ENCODE results near the gene SLC4A11.

The SLC4A11 gene

GRCh38 chr20:3245711-3246110 is 6.7 kb upstream of the SLC4A11 start:
- no peak for DNase-seq

GRCh38 chr20:3245156-3245555 is 6.2 kb upstream of the SLC4A11 start:
- DNase-seq: no peak

- no peak for DNase-seq
Observed at GRCh38 chr20:3244613-3245012, 5.6 kb upstream of the SLC4A11 start.

- DNase-seq: no peak
Observed at GRCh38 chr20:3243718-3244358, 4.8 kb upstream of the SLC4A11 start.

DNA sequence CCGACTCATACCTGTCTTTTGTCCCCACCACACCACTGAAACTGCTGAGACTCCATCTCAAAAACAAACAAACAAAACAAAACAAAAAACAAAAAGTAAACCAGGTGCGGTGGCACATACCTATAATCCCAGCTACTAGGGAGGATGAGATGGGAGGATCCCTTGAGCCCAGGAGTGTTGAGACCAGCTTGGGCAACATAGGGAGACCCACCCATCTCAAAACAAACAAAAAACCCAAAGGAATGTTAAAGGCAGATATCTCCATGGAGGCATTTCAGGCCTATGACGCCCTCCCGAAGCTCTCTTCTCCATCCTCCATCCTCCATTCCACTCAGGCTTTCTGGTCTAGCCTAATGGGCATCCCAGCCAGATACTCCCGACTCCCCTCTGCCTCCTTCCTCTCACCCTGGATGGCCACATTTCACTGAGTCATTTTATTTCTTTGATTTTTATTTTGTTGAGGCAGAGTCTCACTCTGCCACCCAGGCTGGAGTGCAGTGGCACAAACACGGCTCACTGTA is 3.2 kb upstream of the SLC4A11 start:
- DNase-seq: no peak

- DNase-seq: no peak
Observed at GRCh38 chr20:3240776-3241363, 1.9 kb upstream of the SLC4A11 start.

- DNase-seq: peak; percentile 11
Observed at GRCh38 chr20:3239867-3240775, 1.1 kb upstream of the SLC4A11 start.

DNA sequence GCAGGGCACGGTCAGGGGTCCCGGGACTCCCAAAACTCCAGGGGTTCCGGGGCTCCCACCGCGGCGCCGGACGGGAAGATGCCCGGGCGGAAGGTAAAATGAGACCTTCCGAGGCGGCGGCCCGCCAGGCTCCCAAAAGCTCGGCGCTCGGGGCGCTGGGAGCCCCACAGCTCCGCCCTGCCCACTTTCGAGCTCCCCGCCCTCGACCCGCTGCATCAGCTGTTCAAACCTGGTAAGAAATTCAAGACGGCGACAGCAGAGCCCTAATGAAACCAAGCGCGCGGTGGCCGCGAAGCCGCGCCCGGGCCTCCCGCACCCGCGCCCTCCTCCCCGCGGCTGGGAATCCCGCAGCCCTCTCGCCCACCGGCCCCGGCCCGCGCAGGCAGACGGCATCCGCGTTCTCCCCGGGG is 369 bp downstream of the SLC4A11 start:
- DNase-seq: peak; percentile 14

DNA sequence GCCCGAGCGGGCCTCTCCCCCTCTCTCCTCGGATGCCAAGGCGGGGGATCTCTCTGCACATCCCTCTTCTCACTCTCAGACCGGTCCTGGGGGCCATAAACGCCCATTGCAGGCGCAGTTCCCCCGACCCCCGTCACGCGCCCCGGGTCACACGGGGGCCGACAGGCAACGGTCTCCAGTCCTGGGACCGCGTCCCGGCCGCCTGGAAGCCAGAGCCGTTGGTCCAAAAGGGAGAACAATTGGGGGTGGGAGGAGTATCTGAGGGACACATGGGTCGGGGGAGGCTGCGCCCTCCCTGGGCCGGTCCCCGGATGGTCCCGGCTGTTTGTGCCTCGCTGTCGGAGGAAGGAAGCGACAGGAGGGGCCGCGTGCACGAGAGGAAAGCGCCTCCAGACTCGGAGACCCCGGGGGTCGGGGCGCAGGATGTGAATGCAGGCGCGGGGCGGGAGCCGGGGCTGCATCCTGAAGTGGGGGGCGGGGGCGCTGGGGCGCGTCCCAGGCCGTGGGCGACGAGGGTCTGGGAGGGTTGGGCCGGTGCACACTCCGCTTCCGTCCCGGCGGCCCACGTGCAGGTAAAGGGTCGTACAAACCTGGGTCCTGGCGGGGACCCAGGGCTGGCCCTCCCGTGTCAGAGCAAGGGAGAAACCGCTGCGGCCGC is 903 bp downstream of the SLC4A11 start:
- no peak for DNase-seq

GRCh38 chr20:3237011-3237957 is 1.7 kb downstream of the SLC4A11 start:
- DNase-seq: no peak

GRCh38 chr20:3235666-3236324 is 3.2 kb downstream of the SLC4A11 start:
- DNase-seq: no peak

DNA sequence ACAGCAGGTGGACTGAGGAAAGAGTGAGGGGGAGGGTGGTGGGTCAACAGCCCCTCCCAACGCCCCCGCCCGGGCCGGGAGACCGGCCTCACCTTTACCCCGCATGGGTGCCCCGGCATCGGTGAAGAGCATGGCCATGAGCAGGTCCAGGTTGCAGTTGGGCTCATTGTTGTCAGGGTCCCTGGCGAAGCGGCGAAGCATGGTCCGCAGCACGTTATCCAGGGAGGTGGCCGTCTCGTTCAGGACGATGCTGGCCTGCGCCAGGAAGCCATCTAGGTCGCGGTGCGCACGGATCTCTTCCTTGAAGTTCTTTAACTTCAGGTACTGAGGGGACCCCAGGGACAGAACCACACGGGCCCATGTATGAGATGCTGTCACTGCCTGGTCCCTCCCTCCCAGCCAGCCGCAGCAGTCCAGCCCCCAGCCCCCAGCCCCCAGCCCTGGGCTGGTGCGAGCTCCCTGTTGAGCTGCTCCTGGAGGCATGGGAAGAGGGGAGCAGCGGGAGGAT is 4.9 kb downstream of the SLC4A11 start:
- DNase-seq: no peak

GRCh38 chr20:3233131-3233990 is 5.6 kb downstream of the SLC4A11 start:
- no peak for DNase-seq

- no peak for DNase-seq
Observed at GRCh38 chr20:3231889-3232588, 7.0 kb downstream of the SLC4A11 start.

DNA sequence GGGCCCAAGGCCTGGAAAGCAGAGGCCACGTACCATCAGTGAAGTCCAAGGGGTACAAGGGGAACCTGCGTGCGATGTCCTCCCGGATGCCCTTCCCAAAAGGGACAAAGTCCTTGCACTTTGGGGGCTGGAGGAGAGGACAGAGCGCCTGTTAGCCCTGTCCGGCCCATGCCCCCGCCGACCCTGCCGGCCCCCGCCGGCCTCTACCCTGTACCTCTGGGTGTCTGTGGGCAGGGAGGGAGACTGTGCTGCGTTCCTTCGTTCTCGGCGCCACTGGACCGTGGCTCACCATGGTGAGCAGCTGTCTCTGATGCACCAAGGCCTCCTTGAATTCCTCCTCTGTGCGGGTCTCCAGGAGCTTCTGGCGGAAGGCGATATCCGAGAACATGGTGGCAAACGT is 7.9 kb downstream of the SLC4A11 start:
- DNase-seq: no peak

- no peak for DNase-seq
Observed at GRCh38 chr20:3229798-3230197, 9.2 kb downstream of the SLC4A11 start.

GRCh38 chr20:3229158-3229557 is 9.8 kb downstream of the SLC4A11 start:
- DNase-seq: no peak

GRCh38 chr20:3228750-3229032 is 10.3 kb downstream of the SLC4A11 start:
- DNase-seq: no peak

DNA sequence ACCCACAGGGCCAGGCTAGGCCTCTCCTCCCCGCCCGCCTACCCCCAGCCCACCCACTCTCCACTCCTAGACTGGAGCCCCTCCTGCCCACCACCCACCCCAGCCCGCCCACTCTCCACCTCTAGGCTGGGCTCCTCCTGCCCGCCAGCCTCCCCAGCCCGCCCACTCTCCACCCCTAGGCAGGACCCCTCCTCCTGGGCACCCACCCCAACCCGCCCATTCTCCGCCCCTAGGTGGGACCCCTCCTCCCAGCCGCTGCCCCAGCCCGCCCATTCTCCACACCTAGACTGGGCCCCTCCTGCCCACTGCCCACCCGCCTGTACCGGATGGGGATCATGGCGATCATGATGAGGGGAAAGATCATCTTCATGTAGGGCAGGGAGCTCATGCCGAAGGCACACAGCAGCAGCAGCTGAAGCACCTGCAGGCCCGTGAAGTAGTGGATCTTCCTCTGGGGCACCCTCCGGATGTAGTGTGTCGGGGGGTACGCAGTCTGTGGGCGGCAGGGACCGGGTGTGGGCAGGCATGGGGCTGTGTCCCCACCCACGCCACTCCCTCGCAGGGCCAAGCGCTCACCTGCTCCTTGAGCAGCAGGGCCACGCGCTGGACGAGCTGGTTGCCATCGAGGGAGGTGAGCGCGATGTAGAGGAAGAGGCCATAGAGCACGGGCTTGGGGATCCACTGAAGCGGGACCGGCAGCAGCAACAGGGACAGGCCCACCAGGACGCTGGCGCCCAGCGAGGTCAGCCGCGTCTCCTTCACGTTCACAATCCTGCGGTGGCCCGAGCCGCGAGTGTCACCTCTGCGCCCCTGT is 10.8 kb downstream of the SLC4A11 start:
- DNase-seq: no peak

All from suppressor macrophage treated with lipopolysaccharide for 4 hours (primary cell).